Transverse colon (tissue), 4 donors: Measurements from ENCODE around the gene FRAS1. TPM values are rescaled to one million over a fixed set of nuclear protein-coding genes. Genes with fewer than 3 reads are reported as not detected.
"Not testable (repeated sequence)": the region's sequence is repeated elsewhere in the genome, so short reads cannot be mapped to it uniquely, and the experiment has no call there.

Experiments
- DNase-seq: peaks from one replicate; pipeline ENCODE4 v3.0.0-alpha.2; 2019
- H3K27ac ChIP-seq, 4 donors: fragments of 200-600 bp; sonication (generic); 2 replicates each; pipeline ENCODE4 v1.5.1; 2016 to 2018; ENCODE audit warnings: inconsistent platforms in 4 of 4
- H3K27me3 ChIP-seq: fragments of 200-600 bp; sonication (generic); 2 replicates; pipeline ENCODE4 v1.5.1; 2017; ENCODE audit warnings: inconsistent platforms
- H3K36me3 ChIP-seq, 4 donors: fragments of 200-600 bp; sonication (generic); 2 replicates each; pipeline ENCODE4 v1.5.1; 2017 to 2019; ENCODE audit warnings: inconsistent platforms in 4 of 4
- H3K4me1 ChIP-seq, 4 donors: fragments of 200-600 bp; sonication (generic); 2 replicates each; pipeline ENCODE4 v1.5.1; 2017 to 2020; ENCODE audit warnings: inconsistent platforms in 4 of 4
- H3K4me3 ChIP-seq, 4 donors: fragments of 200-600 bp; sonication (generic); 1 replicate in 1 of 4; 2 replicates in 3 of 4; pipeline versions ENCODE4 v1.5.1 to v1.6.1; 2017 to 2019; ENCODE audit warnings: inconsistent platforms in 4 of 4
- H3K9me3 ChIP-seq, 2 donors: fragments of 200-600 bp; sonication (generic); 2 replicates each; pipeline ENCODE4 v1.5.1; 2017 to 2019; ENCODE audit warnings: inconsistent platforms in 2 of 2
- EP300 ChIP-seq: sonication (generic); formaldehyde crosslinking; IDR thresholded peaks from one replicate; pipeline ENCODE4 v1.6.1; 2017; ENCODE audit warnings: antibody characterized with exemption, low read depth
- POLR2A ChIP-seq: fragments of 450-650 bp; IDR thresholded peaks from one replicate; pipeline ENCODE4 v1.6.1; 2016; ENCODE audit warnings: antibody characterized with exemption, mild to moderate bottlenecking, moderate library complexity
- POLR2AphosphoS5 ChIP-seq, 3 donors: sonication (generic); formaldehyde crosslinking; IDR thresholded peaks; one replicate each; pipeline ENCODE4 v1.6.1; 2016; ENCODE audit warnings: antibody characterized with exemption in 3 of 3
- WGBS, 2 donors: methylation state at CpG; one replicate each; pipeline ENCODE4 v1.1.5; 2018; ENCODE audit warnings: low coverage in 1 of 2; 5-methylcytosine and 5-hydroxymethylcytosine counted together
- in situ Hi-C, 4 donors: fragments of 200-750 bp; cut with MboI; loops; one replicate each; pipeline versions ENCODE4 v1.15.0 to v1.15.1; 2017; ENCODE audit warnings: low sequenced_read_pairs in 3 of 4, low pct_ligation_motif_present in 1 of 4, low pct_unique_long_range_greater_than_20kb in 1 of 4
- intact Hi-C: fragments of 100-400 bp; cut with DNase I; formaldehyde crosslinking; loops from one replicate; pipeline ENCODE4 v1.15.1; 2023; ENCODE audit warnings: low total_unique reads
- total RNA-seq, 4 donors: library from RNA; depleted of rRNA; stranded (reverse); fragments of >200 nt; gene quantifications; one replicate each; pipeline ENCODE4 v1.1.0, GENCODE V29; 2016
- TF ChIP-seq, protein P1 (sequence below), 5 experiments: fragments of 200-600 bp in 3 of 5; fragments of 450-650 bp in 2 of 5; sonication (generic) in 3 of 5; IDR thresholded peaks; 1 replicate in 2 of 5; 2 replicates in 3 of 5; pipeline ENCODE4 v1.5.1; 2016 to 2017; ENCODE audit warnings: antibody characterized with exemption in 5 of 5, inconsistent platforms in 3 of 5, mild to moderate bottlenecking in 2 of 5, moderate library complexity in 1 of 5

The FRAS1 gene
- total RNA-seq, 4 donors from 2014 or later: 1.8 to 9.7 (median 3.1) TPM

DNA sequence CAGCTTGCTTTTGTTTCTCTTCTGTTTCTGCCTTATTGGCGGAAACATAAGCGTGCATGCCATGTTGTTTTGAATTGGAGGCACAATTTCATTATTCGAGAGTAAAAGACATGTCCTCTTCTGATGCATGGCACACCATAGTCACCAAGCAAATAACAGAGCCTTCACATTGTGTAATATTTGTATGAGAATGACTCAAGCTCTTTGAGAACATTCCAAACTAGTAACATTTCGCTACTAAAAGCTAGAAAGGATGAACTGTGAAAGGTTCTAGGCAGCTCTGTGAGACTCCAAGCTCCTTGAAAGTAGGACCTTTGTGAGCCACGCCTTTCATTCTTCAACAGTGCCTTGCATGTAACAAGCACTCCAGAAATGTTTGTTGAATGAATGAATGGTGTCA, 485.2 kb downstream of the FRAS1 start:
- Histone ChIP-seq H3K9me3 (no peaks in the 10 kb centered on the region), H3K27me3 (no peaks in the 10 kb centered on the region), H3K27ac (no peak overlapping the region), H3K4me3 (no peak overlapping the region), H3K4me1 (peaks cover 0 to 5% (median 0%) of the 10 kb centered on the region in 4 donors), H3K36me3 (no peaks in the 10 kb centered on the region)
- no peak for DNase-seq
- intact Hi-C loops: no loop called here
- in situ Hi-C loops: no loop called here
- TF ChIP-seq POLR2AphosphoS5 (IDR thresholded peaks at IDR 0.05) (no peak), EP300 (no peak), POLR2A (no peak)
- TF ChIP-seq, protein P1, sequence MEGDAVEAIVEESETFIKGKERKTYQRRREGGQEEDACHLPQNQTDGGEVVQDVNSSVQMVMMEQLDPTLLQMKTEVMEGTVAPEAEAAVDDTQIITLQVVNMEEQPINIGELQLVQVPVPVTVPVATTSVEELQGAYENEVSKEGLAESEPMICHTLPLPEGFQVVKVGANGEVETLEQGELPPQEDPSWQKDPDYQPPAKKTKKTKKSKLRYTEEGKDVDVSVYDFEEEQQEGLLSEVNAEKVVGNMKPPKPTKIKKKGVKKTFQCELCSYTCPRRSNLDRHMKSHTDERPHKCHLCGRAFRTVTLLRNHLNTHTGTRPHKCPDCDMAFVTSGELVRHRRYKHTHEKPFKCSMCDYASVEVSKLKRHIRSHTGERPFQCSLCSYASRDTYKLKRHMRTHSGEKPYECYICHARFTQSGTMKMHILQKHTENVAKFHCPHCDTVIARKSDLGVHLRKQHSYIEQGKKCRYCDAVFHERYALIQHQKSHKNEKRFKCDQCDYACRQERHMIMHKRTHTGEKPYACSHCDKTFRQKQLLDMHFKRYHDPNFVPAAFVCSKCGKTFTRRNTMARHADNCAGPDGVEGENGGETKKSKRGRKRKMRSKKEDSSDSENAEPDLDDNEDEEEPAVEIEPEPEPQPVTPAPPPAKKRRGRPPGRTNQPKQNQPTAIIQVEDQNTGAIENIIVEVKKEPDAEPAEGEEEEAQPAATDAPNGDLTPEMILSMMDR (IDR thresholded peaks at IDR 0.05): no peak
- 81 to 92% methylated on average over 3 to 5 of the region's 5 CpGs for WGBS, 2 donors

- peaks cover 0 to 5% (median 0%) of the 10 kb centered on the region in 4 donors for H3K4me1 ChIP-seq
- in situ Hi-C loops (no loop called here), intact Hi-C loops (no loop called here)
- H3K36me3 ChIP-seq: no peaks in the 10 kb centered on the region
- no peak overlapping the region for H3K27ac ChIP-seq
- TF ChIP-seq, protein P1 (IDR thresholded peaks at IDR 0.05): no peak
- TF ChIP-seq EP300: no peak
- TF ChIP-seq POLR2AphosphoS5 (IDR thresholded peaks at IDR 0.05): no peak
- no peak for TF ChIP-seq POLR2A
- no peak for DNase-seq
- 80 to 81% methylated on average over 1 to 2 of the region's 2 CpGs for WGBS, 2 donors
- H3K9me3 ChIP-seq: no peaks in the 10 kb centered on the region
- H3K4me3 ChIP-seq: no peak overlapping the region
- H3K27me3 ChIP-seq: no peaks in the 10 kb centered on the region
These were observed 486.5 kb downstream of the FRAS1 start for GRCh38 chr4:78543424-78544125.

GRCh38 chr4:78544678-78545077, 487.6 kb downstream of the FRAS1 start:
- intact Hi-C loops: no loop called here
- Histone ChIP-seq H3K4me1 (peaks cover 0 to 5% (median 0%) of the 10 kb centered on the region in 4 donors), H3K4me3 (no peak overlapping the region), H3K27ac (no peak overlapping the region), H3K27me3 (no peaks in the 10 kb centered on the region), H3K36me3 (no peaks in the 10 kb centered on the region), H3K9me3 (no peaks in the 10 kb centered on the region)
- in situ Hi-C loops: no loop called here
- TF ChIP-seq POLR2AphosphoS5 (IDR thresholded peaks at IDR 0.05): no peak
- no peak for TF ChIP-seq POLR2A
- no peak for TF ChIP-seq EP300
- TF ChIP-seq, protein P1 (IDR thresholded peaks at IDR 0.05): no peak
- no peak for DNase-seq
- 17 to 24% methylated on average over 1 to 2 of the region's 2 CpGs for WGBS, 2 donors

DNA sequence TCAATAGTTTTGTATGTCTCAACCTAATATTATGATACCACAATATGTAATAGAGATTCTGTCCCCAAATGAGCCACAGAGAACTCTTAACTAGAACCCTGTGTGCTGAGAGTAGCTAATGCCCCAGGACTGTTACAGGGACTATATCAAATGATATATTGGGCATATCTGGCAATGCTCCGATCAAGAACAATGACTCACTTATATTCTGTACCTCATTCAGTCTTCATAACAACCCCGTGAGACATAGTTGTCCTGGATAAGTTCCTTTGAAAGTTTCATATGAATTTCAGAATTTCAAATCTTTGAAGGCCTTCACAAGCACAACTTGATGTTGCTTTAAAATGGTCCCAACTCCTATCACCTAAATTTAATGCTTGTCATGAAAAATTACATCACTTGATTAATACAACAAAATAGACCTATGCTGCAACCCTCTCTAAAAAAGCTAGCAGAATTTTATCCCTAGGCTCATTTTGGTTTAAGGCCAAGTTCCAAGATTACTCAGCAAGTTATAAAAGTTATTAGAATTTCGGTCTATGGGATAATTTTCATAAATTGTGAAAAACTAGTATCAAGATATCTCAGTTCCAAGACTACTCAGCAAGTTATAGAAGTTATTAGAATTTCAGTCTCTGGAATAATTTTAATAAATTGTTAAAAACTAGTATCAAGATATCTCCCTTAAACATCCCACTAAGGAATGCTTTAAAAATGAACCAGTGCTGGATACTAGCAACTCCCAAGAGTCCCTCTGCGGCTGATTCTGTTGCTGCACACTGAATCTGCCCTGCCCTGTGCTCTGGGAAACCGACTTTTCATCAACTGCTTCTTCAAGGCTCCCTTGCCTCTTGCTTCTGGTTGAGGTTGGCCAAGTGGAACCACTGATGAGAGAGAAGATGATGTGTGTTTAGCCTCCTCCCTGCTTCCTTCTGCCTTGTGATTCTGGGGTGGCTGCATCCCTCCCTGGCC, 488.4 kb downstream of the FRAS1 start:
- Histone ChIP-seq H3K9me3 (no peaks in the 10 kb centered on the region), H3K4me1 (peaks cover 0 to 5% (median 0%) of the 10 kb centered on the region in 4 donors), H3K27ac (no peak overlapping the region), H3K27me3 (no peaks in the 10 kb centered on the region), H3K36me3 (no peaks in the 10 kb centered on the region), H3K4me3 (no peak overlapping the region)
- in situ Hi-C loops (no loop called here), intact Hi-C loops (no loop called here)
- DNase-seq: no peak
- no peak for TF ChIP-seq EP300
- TF ChIP-seq POLR2AphosphoS5 (IDR thresholded peaks at IDR 0.05): no peak
- TF ChIP-seq POLR2A: no peak
- TF ChIP-seq, protein P1 (IDR thresholded peaks at IDR 0.05): no peak
- 59% methylated on average over 5 of the region's 5 CpGs for WGBS, 2 donors

DNA sequence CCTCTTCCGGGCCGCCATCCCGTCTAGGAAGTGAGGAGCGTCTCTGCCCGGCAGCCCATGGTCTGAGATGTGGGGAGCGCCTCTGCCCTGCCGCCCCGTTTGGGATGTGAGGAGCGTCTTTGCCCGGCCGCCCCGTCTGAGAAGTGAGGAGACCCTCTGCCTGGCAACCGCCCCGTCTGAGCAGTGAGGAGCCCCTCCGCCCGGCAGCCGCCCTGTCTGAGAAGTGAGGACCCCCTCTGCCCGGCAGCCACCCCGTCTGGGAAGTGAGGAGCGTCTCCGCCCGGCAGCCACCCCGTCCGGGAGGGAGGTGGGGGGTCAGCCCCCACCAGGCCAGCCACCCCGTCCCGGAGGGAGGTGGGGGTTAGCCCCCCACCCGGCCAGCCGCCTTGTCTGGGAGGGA, 490.8 kb downstream of the FRAS1 start:
- 99% methylated on average over 14 of the region's 28 CpGs; no CpG with 5 or more reads in 1 of the 2 donors for WGBS, 2 donors
- peaks cover 0 to 14% (median 7%) of the 10 kb centered on the region in 4 donors for H3K4me1 ChIP-seq
- H3K36me3 ChIP-seq, H3K9me3 ChIP-seq, in situ Hi-C loops, H3K27ac ChIP-seq, H3K27me3 ChIP-seq, H3K4me3 ChIP-seq, DNase-seq, intact Hi-C loops: not testable (repeated sequence)

- DNase-seq, H3K27ac ChIP-seq, H3K9me3 ChIP-seq, intact Hi-C loops, H3K4me3 ChIP-seq, H3K36me3 ChIP-seq, H3K27me3 ChIP-seq, in situ Hi-C loops: not testable (repeated sequence)
- WGBS, 2 donors: 95 to 97% methylated on average over 2 of the region's 4 CpGs
- peaks cover 0 to 14% (median 7%) of the 10 kb centered on the region in 4 donors for H3K4me1 ChIP-seq
These were observed 491.8 kb downstream of the FRAS1 start for GRCh38 chr4:78548889-78549288.
